CD4-positive, alpha-beta T cell treated with Interleukin-2 at 100 ng/mL for 4 hours (primary cell): Measurements from ENCODE around the gene LMF2.

Experiments
- DNase-seq: peaks from one replicate; pipeline ENCODE4 v3.0.0-alpha.2; 2020; ENCODE audit warnings: low spot score

The LMF2 gene

GRCh38 chr22:50464451-50464850, 43.1 kb downstream of the LMF2 start:
- no peak for DNase-seq

- no peak for DNase-seq
Observed at GRCh38 chr22:50463188-50463900, 44.2 kb downstream of the LMF2 start.

GRCh38 chr22:50461979-50462540, 45.4 kb downstream of the LMF2 start:
- DNase-seq, result no peak

GRCh38 chr22:50461536-50461935, 46.0 kb downstream of the LMF2 start:
- DNase-seq, result no peak

- DNase-seq, result no peak
Observed at GRCh38 chr22:50460938-50461337, 46.6 kb downstream of the LMF2 start.

GRCh38 chr22:50459496-50460140, 47.9 kb downstream of the LMF2 start:
- no peak for DNase-seq

GRCh38 chr22:50459016-50459415, 48.5 kb downstream of the LMF2 start:
- no peak for DNase-seq

- DNase-seq, result no peak
Observed at GRCh38 chr22:50456466-50457234, 50.9 kb downstream of the LMF2 start.

- no peak for DNase-seq
Observed at GRCh38 chr22:50456026-50456425, 51.5 kb downstream of the LMF2 start.

- no peak for DNase-seq
Observed at GRCh38 chr22:50455201-50455600, 52.3 kb downstream of the LMF2 start.

- DNase-seq, result no peak
Observed at GRCh38 chr22:50454556-50455075, 52.9 kb downstream of the LMF2 start.
